Body of pancreas (tissue), 4 donors: ENCODE measurements around the gene TRNT1. TPM values are rescaled to one million over a fixed set of nuclear protein-coding genes. Genes with fewer than 3 reads are reported as not detected.

ENCODE experiments used
- ATAC-seq: fragments of 150-250 bp; one replicate; pipeline ENCODE4 v1.9.1; 2016
- DNase-seq, 4 donors: peaks; one replicate each; pipeline ENCODE4 v3.0.0-alpha.2; 2019
- H3K27ac ChIP-seq, 4 donors: fragments of 200-600 bp; sonication (generic); 1 replicate in 3 of 4; 2 replicates in 1 of 4; pipeline versions ENCODE4 v1.5.1 to v1.6.1; 2016 to 2019; ENCODE audit warnings: mild to moderate bottlenecking in 1 of 4, mixed read lengths in 1 of 4, moderate library complexity in 1 of 4
- H3K27me3 ChIP-seq, 2 donors: fragments of 200-600 bp; sonication (generic); one replicate each; pipeline ENCODE4 v1.6.0; 2016; ENCODE audit warnings: mild to moderate bottlenecking in 1 of 2
- H3K36me3 ChIP-seq, 2 donors: fragments of 200-600 bp; sonication (generic); replicated peaks in 1 of 2; 2 replicates each; pipeline ENCODE4 v1.5.1; 2016; ENCODE audit warnings: low read depth in 2 of 2; ENCODE audit not compliant: insufficient read depth in 1 of 2
- H3K4me1 ChIP-seq: fragments of 200-600 bp; sonication (generic); one replicate; pipeline ENCODE4 v1.6.0; 2016
- H3K4me3 ChIP-seq, 2 donors: fragments of 200-600 bp; sonication (generic); 1 replicate in 1 of 2; 2 replicates in 1 of 2; pipeline ENCODE4 v1.5.1; 2016 to 2019
- H3K9me3 ChIP-seq, 3 donors: fragments of 200-600 bp; sonication (generic); 1 replicate in 2 of 3; 2 replicates in 1 of 3; pipeline ENCODE4 v1.5.1; 2016
- CTCF ChIP-seq, 7 experiments: fragments of 450-650 bp in 4 of 7; fragments of 200-600 bp in 3 of 7; sonication (generic) in 3 of 7; IDR thresholded peaks; one replicate each; pipeline ENCODE4 v1.5.1; 2016 to 2019; ENCODE audit warnings: antibody characterized with exemption in 7 of 7
- POLR2A ChIP-seq, 3 donors: fragments of 450-650 bp; IDR thresholded peaks; one replicate each; pipeline ENCODE4 v1.6.1; 2016; ENCODE audit warnings: antibody characterized with exemption in 3 of 3, mild to moderate bottlenecking in 2 of 3
- WGBS, 2 donors: methylation state at CpG; one replicate each; pipeline ENCODE4 v1.1.5; 2017; 5-methylcytosine and 5-hydroxymethylcytosine counted together
- intact Hi-C: fragments of 100-400 bp; cut with DNase I; formaldehyde crosslinking; loops from one replicate; pipeline ENCODE4 v1.15.1; 2023
- total RNA-seq, 2 donors: library from RNA; depleted of rRNA; stranded (reverse); fragments of >200 nt; gene quantifications; one replicate each; pipeline ENCODE4 v1.1.0, GENCODE V29; 2016

Gene TRNT1
- total RNA-seq, 2 donors from 2014 or later, result 14.0 to 26.0 TPM

- H3K27me3 ChIP-seq, result no peaks in the 10 kb centered on the region
- ATAC-seq (peak; percentile 52), DNase-seq (peak in 2 of 4 donors; percentile 6 to 8)
- H3K9me3 ChIP-seq, result no peaks in the 10 kb centered on the region
- no peak overlapping the region for H3K4me3 ChIP-seq
- intact Hi-C loops, result no loop called here
- TF ChIP-seq POLR2A (IDR thresholded peaks at IDR 0.05) (no peak), CTCF (IDR thresholded peaks at IDR 0.05) (no peak)
- H3K4me1 ChIP-seq, result no peaks in the 10 kb centered on the region
- 30 to 39% methylated on average over 6 to 7 of the region's 7 CpGs for WGBS, 2 donors
- H3K27ac ChIP-seq, result no peak overlapping the region
- H3K36me3 ChIP-seq, result no peaks in the 10 kb centered on the region
These were observed 15.9 kb upstream of the TRNT1 start for GRCh38 chr3:3110749-3111361.

- Histone ChIP-seq H3K36me3 (no peaks in the 10 kb centered on the region), H3K27ac (no peak overlapping the region), H3K27me3 (no peaks in the 10 kb centered on the region), H3K4me1 (no peaks in the 10 kb centered on the region), H3K4me3 (no peak overlapping the region), H3K9me3 (no peaks in the 10 kb centered on the region)
- DNase-seq (no peak), ATAC-seq (no peak)
- TF ChIP-seq POLR2A (IDR thresholded peaks at IDR 0.05) (no peak), CTCF (IDR thresholded peaks at IDR 0.05) (no peak)
- intact Hi-C loops, result no loop called here
- WGBS, 2 donors, result 43 to 47% methylated on average over 4 of the region's 4 CpGs
These were observed 13.6 kb upstream of the TRNT1 start for GRCh38 chr3:3113042-3113709.

GRCh38 chr3:3117651-3118050 is 9.1 kb upstream of the TRNT1 start:
- Histone ChIP-seq H3K36me3 (no peaks in the 10 kb centered on the region), H3K27me3 (no peaks in the 10 kb centered on the region), H3K4me1 (no peaks in the 10 kb centered on the region), H3K9me3 (no peaks in the 10 kb centered on the region), H3K27ac (no peak overlapping the region), H3K4me3 (no peak overlapping the region)
- intact Hi-C loops, result no loop called here
- TF ChIP-seq POLR2A (IDR thresholded peaks at IDR 0.05), result no peak
- no peak for TF ChIP-seq CTCF (IDR thresholded peaks at IDR 0.05)
- DNase-seq (no peak), ATAC-seq (no peak)
- 50 to 55% methylated on average over 2 of the region's 2 CpGs for WGBS, 2 donors

GRCh38 chr3:3119393-3119851 is 7.3 kb upstream of the TRNT1 start:
- H3K27ac ChIP-seq, result no peak overlapping the region
- WGBS, 2 donors, result 57 to 64% methylated on average over 4 of the region's 4 CpGs
- intact Hi-C loops, result no loop called here
- DNase-seq, result no peak
- no peak overlapping the region for H3K4me3 ChIP-seq
- no peaks in the 10 kb centered on the region for H3K4me1 ChIP-seq
- H3K9me3 ChIP-seq, result no peaks in the 10 kb centered on the region
- ATAC-seq, result no peak
- H3K27me3 ChIP-seq, result no peaks in the 10 kb centered on the region
- TF ChIP-seq CTCF (IDR thresholded peaks at IDR 0.05) (no peak), POLR2A (IDR thresholded peaks at IDR 0.05) (no peak)
- H3K36me3 ChIP-seq, result no peaks in the 10 kb centered on the region
